IMR-90 (cell line): ENCODE measurements around the gene GPR107.

Experiments
- BHLHE40 ChIP-seq: fragments of 150-350 bp; IDR thresholded peaks from 2 replicates; pipeline ENCODE4 v1.6.1; 2016; ENCODE audit warnings: mild to moderate bottlenecking, low read depth, low read length
- ELK1 ChIP-seq: fragments of 150-350 bp; IDR thresholded peaks from 2 replicates; pipeline ENCODE4 v1.6.1; 2016; ENCODE audit warnings: low read depth, mild to moderate bottlenecking, low read length, moderate library complexity, borderline replicate concordance
- POLR2A ChIP-seq: IDR thresholded peaks from 2 replicates; pipeline ENCODE4 v1.6.1; 2012; ENCODE audit warnings: mild to moderate bottlenecking, low read depth, low read length
- RCOR1 ChIP-seq: IDR thresholded peaks from 2 replicates; pipeline ENCODE4 v1.6.1; 2012; ENCODE audit warnings: mild to moderate bottlenecking, low read length, improper control_type of control experiment; ENCODE audit not compliant: insufficient replicate concordance
- RFX5 ChIP-seq: IDR thresholded peaks from 2 replicates; pipeline ENCODE4 v1.8.0; 2012; ENCODE audit warnings: low read depth, mild to moderate bottlenecking, low read length, moderate library complexity
- TF ChIP-seq, protein P1 (sequence below): conservative IDR thresholded peaks from 2 replicates; pipeline ENCODE4 v1.5.1; 2012; ENCODE audit warnings: mild to moderate bottlenecking, low read depth, low read length, improper control_type of control experiment

GRCh38 chr9:130104491-130105193 is 50.9 kb downstream of the GPR107 start:
- TF ChIP-seq, protein P1, sequence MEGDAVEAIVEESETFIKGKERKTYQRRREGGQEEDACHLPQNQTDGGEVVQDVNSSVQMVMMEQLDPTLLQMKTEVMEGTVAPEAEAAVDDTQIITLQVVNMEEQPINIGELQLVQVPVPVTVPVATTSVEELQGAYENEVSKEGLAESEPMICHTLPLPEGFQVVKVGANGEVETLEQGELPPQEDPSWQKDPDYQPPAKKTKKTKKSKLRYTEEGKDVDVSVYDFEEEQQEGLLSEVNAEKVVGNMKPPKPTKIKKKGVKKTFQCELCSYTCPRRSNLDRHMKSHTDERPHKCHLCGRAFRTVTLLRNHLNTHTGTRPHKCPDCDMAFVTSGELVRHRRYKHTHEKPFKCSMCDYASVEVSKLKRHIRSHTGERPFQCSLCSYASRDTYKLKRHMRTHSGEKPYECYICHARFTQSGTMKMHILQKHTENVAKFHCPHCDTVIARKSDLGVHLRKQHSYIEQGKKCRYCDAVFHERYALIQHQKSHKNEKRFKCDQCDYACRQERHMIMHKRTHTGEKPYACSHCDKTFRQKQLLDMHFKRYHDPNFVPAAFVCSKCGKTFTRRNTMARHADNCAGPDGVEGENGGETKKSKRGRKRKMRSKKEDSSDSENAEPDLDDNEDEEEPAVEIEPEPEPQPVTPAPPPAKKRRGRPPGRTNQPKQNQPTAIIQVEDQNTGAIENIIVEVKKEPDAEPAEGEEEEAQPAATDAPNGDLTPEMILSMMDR: no peak
- TF ChIP-seq RFX5 (no peak), BHLHE40 (no peak), ELK1 (no peak), RCOR1 (no peak), POLR2A (no peak)
